Astrocyte (in vitro differentiated cells and primary cell): ENCODE measurements around the gene KCNJ18. TPM values are rescaled to one million over a fixed set of nuclear protein-coding genes. Genes with fewer than 3 reads are reported as not detected.
"Not testable (repeated sequence)": the region's sequence is repeated elsewhere in the genome, so short reads cannot be mapped to it uniquely, and the experiment has no call there.

Source experiments
- DNase-seq: peaks from one replicate; pipeline ENCODE4 v3.0.0-alpha.2; 2010; ENCODE audit warnings: low read depth
- FAIRE-seq: peaks from 2 replicates; lab custom pipeline; 2011; peaks lifted over from hg19 to GRCh38; lab: Jason Lieb, UNC
- H2AFZ ChIP-seq: 2 replicates; pipeline ENCODE4 v1.6.0; 2012; ENCODE audit warnings: low read depth, low read length, inconsistent platforms
- H3K27ac ChIP-seq: 2 replicates; pipeline ENCODE4 v1.5.1; 2011; ENCODE audit warnings: low read depth, low read length, inconsistent platforms
- H3K27me3 ChIP-seq: 2 replicates; pipeline ENCODE4 v1.6.0; 2011; ENCODE audit warnings: low read length, inconsistent platforms; ENCODE audit not compliant: insufficient read depth
- H3K36me3 ChIP-seq: 2 replicates; pipeline ENCODE4 v1.5.1; 2011; ENCODE audit warnings: low read length, inconsistent platforms; ENCODE audit not compliant: insufficient read depth
- H3K4me1 ChIP-seq: 2 replicates; pipeline ENCODE4 v1.5.1; 2011; ENCODE audit warnings: low read length, inconsistent platforms; ENCODE audit not compliant: insufficient read depth
- H3K4me2 ChIP-seq: 2 replicates; pipeline ENCODE4 v1.6.0; 2012; ENCODE audit warnings: low read length, inconsistent platforms
- H3K4me3 ChIP-seq: 2 replicates; pipeline ENCODE4 v1.5.1; 2011; ENCODE audit warnings: low read depth, mild to moderate bottlenecking, low read length, inconsistent platforms; ENCODE audit not compliant: insufficient read depth
- H3K79me2 ChIP-seq: 2 replicates; pipeline ENCODE4 v1.6.0; 2012; ENCODE audit warnings: mild to moderate bottlenecking, low read length, inconsistent platforms; ENCODE audit not compliant: insufficient read depth
- H3K9ac ChIP-seq: 2 replicates; pipeline ENCODE4 v1.6.0; 2012; ENCODE audit warnings: mild to moderate bottlenecking, low read length, inconsistent platforms
- H3K9me3 ChIP-seq: 2 replicates; pipeline ENCODE4 v1.5.1; 2012; ENCODE audit warnings: low read depth, mild to moderate bottlenecking, low read length, inconsistent platforms; ENCODE audit not compliant: insufficient read depth
- H4K20me1 ChIP-seq: 2 replicates; pipeline ENCODE4 v1.6.0; 2012; ENCODE audit warnings: low read length, inconsistent platforms; ENCODE audit not compliant: insufficient read depth
- H3K27ac Mint-ChIP-seq: one replicate; pipeline ENCODE4 v1.8.0; 2021; ENCODE audit warnings: mild to moderate bottlenecking, mixed read lengths; ENCODE audit not compliant: unreplicated experiment
- H3K27me3 Mint-ChIP-seq: one replicate; pipeline ENCODE4 v1.8.0; 2021; ENCODE audit warnings: low read depth, mixed read lengths; ENCODE audit not compliant: unreplicated experiment
- H3K36me3 Mint-ChIP-seq: one replicate; pipeline ENCODE4 v1.8.0; 2021; ENCODE audit warnings: low read depth, mixed read lengths; ENCODE audit not compliant: unreplicated experiment
- H3K4me1 Mint-ChIP-seq: one replicate; pipeline ENCODE4 v1.8.0; 2021; ENCODE audit warnings: low read depth, mixed read lengths; ENCODE audit not compliant: unreplicated experiment
- H3K4me3 Mint-ChIP-seq: one replicate; pipeline ENCODE4 v1.8.0; 2021; ENCODE audit warnings: mild to moderate bottlenecking, moderate library complexity, mixed read lengths; ENCODE audit not compliant: unreplicated experiment
- H3K9me3 Mint-ChIP-seq: one replicate; pipeline ENCODE4 v1.8.0; 2021; ENCODE audit warnings: mild to moderate bottlenecking, mixed read lengths; ENCODE audit not compliant: unreplicated experiment
- total RNA-seq: library from RNA; stranded (reverse); gene quantifications from 2 replicates; pipeline ENCODE4 v1.2.1, GENCODE V29; 2021

Gene KCNJ18
- total RNA-seq, 1 donor from 2014 or later: not detected

DNA sequence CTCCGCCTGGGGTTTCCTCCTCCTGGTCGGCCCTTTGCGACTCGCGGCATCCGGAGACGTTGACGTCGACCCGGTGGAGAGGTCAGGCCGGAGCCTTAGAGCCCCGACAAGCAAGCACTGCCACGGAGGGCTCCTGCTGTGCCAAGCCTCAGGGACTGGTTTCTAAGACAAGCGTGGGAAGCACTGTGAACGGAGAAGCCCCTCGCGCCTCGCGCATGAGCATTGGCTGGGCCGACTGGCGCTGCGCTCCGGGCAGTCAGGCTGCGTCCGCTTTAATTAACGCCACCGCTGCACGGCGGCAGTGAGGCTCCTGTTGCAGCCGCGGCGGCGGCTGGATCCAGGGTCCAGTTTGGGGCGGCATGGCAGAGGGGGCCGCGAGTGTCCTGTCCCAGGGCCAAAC is 10.2 kb upstream of the KCNJ18 start:
- not testable (repeated sequence) for H3K27me3 ChIP-seq, H3K27me3 Mint-ChIP-seq, H3K27ac ChIP-seq, H3K36me3 Mint-ChIP-seq, H3K4me1 ChIP-seq, H2AFZ ChIP-seq, FAIRE-seq, H3K9ac ChIP-seq, H3K4me1 Mint-ChIP-seq, H3K4me2 ChIP-seq, H4K20me1 ChIP-seq, H3K27ac Mint-ChIP-seq, H3K79me2 ChIP-seq, H3K36me3 ChIP-seq, H3K4me3 Mint-ChIP-seq, H3K4me3 ChIP-seq, DNase-seq
- peaks cover 24% of the 10 kb centered on the region for H3K9me3 Mint-ChIP-seq
- H3K9me3 ChIP-seq: peaks cover 19% of the 10 kb centered on the region

DNA sequence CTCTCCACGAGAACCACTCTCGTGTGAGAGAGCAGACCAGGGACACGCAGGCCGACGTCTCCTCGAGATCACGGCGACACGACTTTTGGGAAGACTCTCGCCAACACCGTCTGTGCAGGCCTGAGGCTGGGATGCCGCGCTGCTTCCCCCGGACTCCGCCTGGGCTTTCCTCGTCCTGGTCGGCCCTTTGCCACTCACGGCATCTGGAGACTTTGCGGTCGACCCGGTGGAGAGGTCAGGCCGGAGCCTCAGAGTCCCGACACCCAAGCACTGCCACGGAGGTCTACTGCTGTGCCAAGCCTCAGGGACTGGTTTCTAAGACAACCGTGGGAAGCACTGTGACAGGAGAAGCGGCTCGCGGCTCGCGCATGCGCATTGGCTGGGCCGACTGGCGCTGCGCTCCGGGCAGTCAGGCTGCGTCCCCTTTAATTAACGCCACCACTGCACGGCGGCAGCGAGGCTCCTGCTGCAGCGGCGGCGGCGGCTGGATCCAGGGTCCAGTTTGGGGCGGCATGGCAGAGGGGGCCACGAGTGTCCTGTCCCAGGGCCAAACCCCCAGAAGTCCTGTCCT is 9.1 kb upstream of the KCNJ18 start:
- FAIRE-seq, H3K4me3 Mint-ChIP-seq, DNase-seq, H3K4me1 Mint-ChIP-seq, H4K20me1 ChIP-seq, H2AFZ ChIP-seq, H3K27ac Mint-ChIP-seq, H3K27me3 ChIP-seq, H3K79me2 ChIP-seq, H3K4me3 ChIP-seq, H3K9ac ChIP-seq, H3K4me1 ChIP-seq, H3K27ac ChIP-seq, H3K27me3 Mint-ChIP-seq, H3K36me3 Mint-ChIP-seq, H3K4me2 ChIP-seq, H3K36me3 ChIP-seq: not testable (repeated sequence)
- H3K9me3 Mint-ChIP-seq: peaks cover 19% of the 10 kb centered on the region
- H3K9me3 ChIP-seq: peaks cover 14% of the 10 kb centered on the region

GRCh38 chr17:21683897-21684296 is 8.4 kb upstream of the KCNJ18 start:
- not testable (repeated sequence) for FAIRE-seq, H3K27ac Mint-ChIP-seq, H3K36me3 Mint-ChIP-seq, H3K36me3 ChIP-seq, H3K79me2 ChIP-seq, H3K9ac ChIP-seq, DNase-seq, H4K20me1 ChIP-seq, H3K27me3 Mint-ChIP-seq, H3K27ac ChIP-seq, H3K27me3 ChIP-seq, H3K4me1 ChIP-seq, H3K4me3 Mint-ChIP-seq, H3K4me1 Mint-ChIP-seq, H2AFZ ChIP-seq, H3K4me3 ChIP-seq, H3K4me2 ChIP-seq
- peaks cover 16% of the 10 kb centered on the region for H3K9me3 Mint-ChIP-seq
- peaks cover 13% of the 10 kb centered on the region for H3K9me3 ChIP-seq

GRCh38 chr17:21684384-21684783 is 7.9 kb upstream of the KCNJ18 start:
- H3K4me3 Mint-ChIP-seq, H3K4me1 ChIP-seq, H3K27me3 Mint-ChIP-seq, H3K4me3 ChIP-seq, H3K79me2 ChIP-seq, H3K27me3 ChIP-seq, H3K9ac ChIP-seq, H4K20me1 ChIP-seq, H3K27ac Mint-ChIP-seq, H3K4me2 ChIP-seq, H3K4me1 Mint-ChIP-seq, DNase-seq, H3K27ac ChIP-seq, FAIRE-seq, H3K36me3 Mint-ChIP-seq, H3K36me3 ChIP-seq, H2AFZ ChIP-seq: not testable (repeated sequence)
- H3K9me3 ChIP-seq: peaks cover 13% of the 10 kb centered on the region
- peaks cover 15% of the 10 kb centered on the region for H3K9me3 Mint-ChIP-seq

GRCh38 chr17:21685061-21685795 is 7.1 kb upstream of the KCNJ18 start:
- H3K79me2 ChIP-seq, H3K36me3 ChIP-seq, H3K4me3 ChIP-seq, H3K4me2 ChIP-seq, H3K36me3 Mint-ChIP-seq, H4K20me1 ChIP-seq, H3K27me3 ChIP-seq, H3K4me1 ChIP-seq, H3K4me3 Mint-ChIP-seq, H3K27me3 Mint-ChIP-seq, H3K27ac Mint-ChIP-seq, H3K9ac ChIP-seq, DNase-seq, H3K27ac ChIP-seq, FAIRE-seq, H2AFZ ChIP-seq, H3K4me1 Mint-ChIP-seq: not testable (repeated sequence)
- peaks cover 15% of the 10 kb centered on the region for H3K9me3 Mint-ChIP-seq
- H3K9me3 ChIP-seq: peaks cover 11% of the 10 kb centered on the region
